Femur (tissue), 1 donor: ENCODE data around the gene GSTO1.

Experiments
- DNase-seq: peaks from one replicate; pipeline ENCODE4 v3.0.0-alpha.2; 2017

The GSTO1 gene

GRCh38 chr10:104251443-104251842 is 3.2 kb upstream of the GSTO1 start:
- no peak for DNase-seq

DNA sequence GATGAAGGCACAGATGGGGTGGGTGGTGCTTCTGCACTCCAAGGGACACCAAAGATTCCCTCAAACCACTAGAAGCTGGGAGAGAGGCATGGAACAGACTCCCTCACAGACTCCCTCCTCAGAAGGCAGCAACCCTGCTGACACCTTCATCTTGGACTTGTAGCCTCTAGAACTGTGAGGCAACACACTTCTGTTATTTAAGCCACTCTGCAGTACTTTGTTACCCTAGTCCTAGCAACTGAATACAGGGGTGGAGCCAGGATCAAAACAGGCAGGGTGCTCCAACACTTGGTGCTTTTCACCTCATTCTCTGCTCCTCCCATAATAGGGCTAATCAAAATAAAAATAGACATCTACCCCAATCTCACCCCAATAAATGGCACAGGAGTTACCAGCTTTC is 2.3 kb upstream of the GSTO1 start:
- no peak for DNase-seq

DNA sequence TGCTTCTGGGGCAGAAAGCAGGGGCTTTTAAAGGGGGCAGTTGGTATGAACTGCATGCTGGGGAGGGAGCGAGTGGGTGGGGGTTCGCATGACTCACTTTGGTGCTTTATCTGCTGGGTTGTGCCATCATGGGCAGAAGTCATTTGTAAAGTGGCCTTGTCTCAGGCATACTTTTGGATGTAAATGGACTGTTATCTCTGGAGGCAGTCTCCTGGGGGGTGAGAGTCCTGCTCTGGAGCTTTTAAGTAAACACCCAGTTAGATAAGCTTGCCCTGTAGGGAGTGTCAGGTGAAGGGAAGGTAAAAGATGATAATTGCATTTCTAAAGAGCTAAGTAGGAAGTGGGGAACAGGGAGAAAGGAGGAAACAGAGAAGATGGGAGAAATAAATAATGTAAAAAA is 1.6 kb upstream of the GSTO1 start:
- DNase-seq, result no peak

DNA sequence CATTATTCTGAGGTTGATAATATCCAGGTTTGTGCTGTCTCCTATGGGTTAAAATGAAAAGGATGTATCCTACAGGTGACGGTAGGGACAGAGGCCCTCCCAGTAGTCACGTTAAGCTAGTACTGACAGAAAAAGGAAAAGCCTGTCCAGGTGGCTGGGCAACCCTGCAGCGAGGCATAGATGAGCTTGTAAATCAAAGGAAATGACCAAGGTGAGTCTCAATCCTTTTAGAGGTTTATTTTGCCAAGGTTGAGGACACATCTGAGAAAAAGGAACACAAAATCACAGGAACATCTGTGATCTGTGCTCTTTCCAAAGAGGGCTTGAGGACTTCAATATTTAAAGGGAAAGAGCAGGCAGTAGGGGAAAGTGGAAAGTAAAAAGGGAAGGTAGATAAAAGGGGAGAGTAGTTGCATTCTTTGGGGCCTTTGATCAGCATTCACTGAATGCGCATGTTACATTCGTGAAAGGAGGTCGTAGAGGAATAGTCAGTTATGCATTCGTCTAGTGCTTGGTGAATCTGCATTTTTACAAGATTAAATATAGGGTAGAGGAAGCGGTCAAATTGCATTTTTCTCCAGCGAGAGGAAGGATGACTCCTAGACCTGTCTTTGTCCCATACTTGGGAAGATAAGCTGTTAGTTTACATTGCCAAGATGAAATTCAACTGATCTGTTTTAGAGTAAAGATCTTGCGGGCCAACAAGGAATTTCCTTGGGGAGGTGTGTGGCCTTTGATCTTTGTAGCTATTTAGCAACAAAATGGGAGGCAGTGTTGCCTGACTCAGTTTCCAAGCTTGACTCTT is 884 bp upstream of the GSTO1 start:
- no peak for DNase-seq

GRCh38 chr10:104255311-104255981 is 754 bp downstream of the GSTO1 start:
- DNase-seq, result peak; percentile 34

DNA sequence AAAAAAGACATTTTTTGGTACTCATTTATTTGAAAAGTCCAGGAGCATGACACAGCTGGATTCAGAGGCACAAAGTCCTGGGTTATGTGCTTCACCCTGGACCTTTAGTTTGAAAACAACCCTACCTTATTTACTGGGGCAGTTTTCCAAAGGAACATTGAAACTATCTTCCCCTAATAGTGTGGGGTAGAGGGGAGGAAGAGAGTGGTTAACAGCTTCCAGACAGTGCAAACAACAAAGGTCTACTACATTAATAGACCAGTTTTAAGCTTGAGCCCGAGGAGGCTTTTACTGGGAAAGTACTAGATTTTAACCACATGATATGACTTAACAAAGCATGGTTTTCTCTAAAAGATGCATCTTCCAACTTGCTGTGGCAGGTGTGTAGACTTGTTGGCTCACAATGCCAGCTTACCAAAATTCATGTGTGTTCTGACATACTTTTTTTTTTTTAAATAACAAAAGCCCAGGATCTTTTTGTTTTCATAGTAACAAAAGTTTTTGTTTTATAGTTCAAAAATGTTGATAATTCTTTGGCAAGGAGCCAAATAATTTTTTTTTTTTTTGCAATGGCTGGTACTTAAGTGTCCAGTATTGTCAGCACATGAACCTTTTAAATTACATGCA is 1.8 kb downstream of the GSTO1 start:
- no peak for DNase-seq

DNA sequence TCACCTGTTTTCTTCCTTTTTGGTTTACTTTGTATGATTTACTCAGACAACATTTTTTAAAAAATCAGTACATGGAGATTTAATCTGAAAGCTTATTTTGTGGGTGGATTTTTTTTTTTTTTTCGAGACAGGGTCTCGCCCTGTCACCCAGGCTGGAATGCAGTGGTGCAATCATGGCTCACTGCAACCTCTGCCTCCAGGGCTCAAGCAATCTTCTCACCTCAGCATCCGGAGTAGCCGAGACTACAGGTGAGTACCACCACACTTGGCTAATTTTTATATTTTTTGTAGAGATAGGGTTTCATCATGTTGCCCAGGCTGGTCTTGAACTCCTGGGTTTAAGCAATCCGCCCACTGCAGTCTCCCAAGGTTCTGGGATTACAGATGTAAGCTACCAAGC is 2.5 kb downstream of the GSTO1 start:
- DNase-seq, result no peak

DNA sequence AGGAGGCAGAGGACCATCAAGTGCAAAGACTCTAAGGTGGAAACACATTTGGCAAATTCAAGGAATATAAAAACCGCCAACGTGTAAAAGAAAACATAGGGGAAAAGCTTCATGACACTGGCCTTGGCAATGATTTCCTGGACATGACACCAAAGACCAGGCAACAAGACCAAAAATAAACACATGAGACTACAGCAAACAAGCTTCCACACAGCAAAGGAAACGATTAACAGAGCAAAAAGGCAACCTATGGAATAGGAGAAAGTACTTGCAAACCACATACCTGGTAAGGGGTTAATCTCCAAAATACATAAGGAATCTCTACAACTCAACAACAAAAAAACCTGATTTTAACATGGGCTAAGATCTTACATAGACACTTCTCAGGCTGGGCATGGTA is 3.5 kb downstream of the GSTO1 start:
- DNase-seq, result no peak

DNA sequence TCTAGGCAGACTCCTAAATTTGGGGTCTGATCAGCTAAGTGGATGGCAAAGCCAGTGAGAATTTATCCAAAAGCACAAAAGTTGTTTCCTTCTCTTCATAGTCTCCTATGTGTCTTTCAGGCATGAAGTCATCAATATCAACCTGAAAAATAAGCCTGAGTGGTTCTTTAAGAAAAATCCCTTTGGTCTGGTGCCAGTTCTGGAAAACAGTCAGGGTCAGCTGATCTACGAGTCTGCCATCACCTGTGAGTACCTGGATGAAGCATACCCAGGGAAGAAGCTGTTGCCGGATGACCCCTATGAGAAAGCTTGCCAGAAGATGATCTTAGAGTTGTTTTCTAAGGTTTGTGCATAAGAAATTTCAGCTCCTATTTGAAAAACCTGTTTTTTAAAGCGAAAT is 4.8 kb downstream of the GSTO1 start:
- DNase-seq, result no peak

DNA sequence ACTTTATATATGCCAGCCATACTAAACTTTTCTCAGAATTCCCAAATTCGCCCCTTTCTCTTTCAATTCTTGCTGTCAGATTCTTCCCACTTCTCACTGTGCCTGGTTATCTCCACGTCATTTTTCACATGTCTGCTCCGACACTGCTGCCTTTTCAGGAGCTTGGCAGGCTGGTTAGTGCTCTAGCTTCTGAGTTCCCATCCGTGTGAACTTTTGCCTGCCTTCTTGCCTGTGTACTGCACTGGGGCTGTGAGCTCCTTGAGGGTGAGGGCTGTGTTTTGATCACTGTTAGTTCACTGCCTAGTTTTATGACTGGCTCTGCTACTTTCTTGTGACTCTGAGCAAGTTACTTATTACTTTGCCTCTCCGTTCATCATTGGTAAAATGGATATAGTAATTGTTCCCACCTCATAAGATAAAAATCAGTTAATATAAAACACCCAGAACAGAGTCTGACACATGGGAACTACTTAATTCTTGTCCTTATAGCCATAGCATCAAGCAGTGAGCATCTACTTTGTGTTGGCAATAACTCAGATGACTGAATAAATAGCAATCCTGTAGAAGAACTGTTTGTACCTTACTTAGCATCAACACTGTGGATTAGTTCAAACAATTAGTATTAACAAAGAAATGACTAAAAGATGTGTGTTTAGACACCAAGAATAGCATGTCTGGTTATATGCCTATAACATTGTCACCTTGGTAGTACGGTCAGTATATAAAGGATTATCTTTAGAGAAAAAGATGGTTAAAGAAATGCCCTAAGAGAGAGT is 5.5 kb downstream of the GSTO1 start:
- DNase-seq, result no peak

DNA sequence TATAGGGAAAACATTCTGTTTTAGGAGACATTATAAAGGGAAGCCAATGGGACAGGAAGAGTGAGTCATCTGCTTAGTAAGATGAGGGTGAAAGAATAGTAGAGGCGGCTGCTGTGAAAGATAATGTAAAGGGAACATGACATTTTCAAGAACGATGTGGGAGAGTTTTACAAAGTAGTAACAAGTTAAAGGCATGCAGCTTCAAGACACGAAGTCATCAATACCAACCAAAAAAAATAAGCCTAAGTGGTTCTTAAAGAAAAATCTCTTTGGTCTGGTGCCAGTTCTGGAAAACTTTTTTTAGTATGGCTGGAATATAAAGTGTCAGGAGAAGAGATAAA is 6.1 kb downstream of the GSTO1 start:
- no peak for DNase-seq

GRCh38 chr10:104262055-104262454 is 7.4 kb downstream of the GSTO1 start:
- no peak for DNase-seq

DNA sequence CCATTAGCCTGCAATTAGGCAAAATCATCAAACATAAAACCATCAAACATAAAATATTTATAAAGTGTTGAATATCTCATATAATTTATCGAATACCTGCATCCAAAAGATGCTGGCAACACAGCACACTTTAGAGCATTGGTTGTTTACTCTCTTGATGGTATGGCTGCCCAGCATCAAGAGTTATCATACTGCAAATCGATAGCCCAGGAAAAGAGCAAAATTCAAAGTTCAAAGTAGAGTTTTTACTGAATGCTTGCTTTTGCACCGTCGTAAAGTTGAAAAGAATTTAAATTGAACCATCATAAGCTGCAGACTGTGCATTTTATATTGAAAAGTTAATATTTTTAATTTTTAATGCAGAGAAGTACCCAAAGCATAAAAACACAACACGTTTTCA is 10.1 kb downstream of the GSTO1 start:
- no peak for DNase-seq

DNA sequence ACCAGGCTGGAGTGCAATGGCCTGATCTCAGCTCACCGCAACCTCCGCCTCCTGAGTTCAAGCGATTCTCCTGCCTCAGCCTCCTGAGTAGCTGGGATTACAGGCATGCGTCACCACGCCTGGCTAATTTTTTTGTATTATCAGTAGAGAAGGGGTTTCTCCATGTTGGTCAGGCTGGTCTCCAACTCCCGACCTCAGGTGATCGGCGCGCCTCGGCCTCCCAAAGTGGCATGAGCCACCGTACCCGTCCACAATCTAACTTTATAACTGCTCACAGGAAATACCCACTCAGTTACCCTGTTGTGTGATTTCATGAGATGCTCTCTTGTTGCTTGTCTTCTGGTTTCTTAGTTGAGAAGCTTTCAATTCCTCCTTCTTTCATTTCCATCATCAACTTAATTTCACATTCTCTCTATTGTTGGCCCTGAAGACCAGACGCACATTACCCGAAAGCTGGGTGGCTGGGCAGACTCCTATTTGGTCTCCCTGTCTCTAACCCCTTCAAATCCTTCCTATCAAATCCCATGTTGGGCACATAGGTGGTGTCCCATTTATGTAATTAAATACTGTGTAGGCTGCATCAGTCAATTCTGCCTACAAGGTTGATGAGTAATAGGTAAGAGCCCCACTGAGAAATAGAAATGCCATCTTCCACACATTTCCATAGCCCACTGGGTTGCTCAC is 13.2 kb downstream of the GSTO1 start:
- no peak for DNase-seq

- DNase-seq, result no peak
Observed at GRCh38 chr10:104268405-104268712, 13.7 kb downstream of the GSTO1 start.

- peak; percentile 100 for DNase-seq
Observed at GRCh38 chr10:104268713-104269645, 14.3 kb downstream of the GSTO1 start, which contains the start of gene GSTO2. Gene GSTO2 (plus strand): TSS chr10:104269184. CDS start chr10:104274916, 5,732 bp downstream.

DNA sequence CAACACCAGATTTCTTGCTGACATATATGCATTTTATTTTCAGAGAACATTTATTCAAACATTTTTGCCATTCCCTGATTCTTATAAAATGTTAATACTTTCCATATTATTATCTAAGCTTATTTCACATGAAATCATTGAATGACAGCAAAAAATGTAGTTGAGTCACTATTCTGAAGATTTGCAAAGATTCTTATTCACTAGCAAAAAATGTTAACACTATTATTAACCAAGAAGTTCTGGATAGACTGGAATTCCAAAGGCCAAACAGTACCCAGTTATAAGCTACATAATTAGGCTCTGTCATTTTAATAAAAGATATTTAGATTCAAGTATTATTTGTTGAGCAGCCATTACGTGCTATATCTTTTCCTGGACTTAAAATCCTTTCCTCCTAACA is 18.6 kb downstream of the GSTO1 start:
- no peak for DNase-seq

DNA sequence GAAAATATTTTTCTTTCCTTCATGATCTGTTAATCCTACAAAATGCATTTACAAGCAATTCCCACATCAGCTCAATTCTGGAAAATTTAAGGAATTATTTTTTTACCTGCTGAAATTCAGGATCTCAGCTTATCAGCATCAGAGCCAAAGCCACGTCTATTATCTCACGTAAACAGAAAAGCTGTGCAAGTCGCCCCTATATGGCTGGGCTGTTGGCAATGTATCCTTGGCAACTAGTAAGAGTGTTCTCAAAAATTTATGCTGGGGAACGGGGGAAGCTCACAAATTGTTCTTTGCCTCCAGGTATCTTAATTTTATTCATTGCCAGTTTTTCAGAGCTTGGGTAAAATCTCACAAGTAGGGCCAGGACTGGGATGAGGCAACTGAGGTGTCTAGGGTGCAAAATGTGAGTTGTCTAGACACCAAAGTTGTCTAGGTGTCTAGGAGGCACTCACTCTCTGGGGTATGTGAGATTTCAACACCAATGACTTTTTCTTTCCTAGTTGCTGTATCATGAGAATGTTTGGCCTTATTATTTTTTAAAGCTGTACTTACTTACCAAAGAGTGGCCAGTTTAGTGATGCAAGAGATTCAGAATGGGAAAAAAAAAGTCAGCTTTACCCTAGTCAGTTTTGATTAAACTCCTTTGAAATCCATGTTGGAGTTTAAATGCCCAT is 19.3 kb downstream of the GSTO1 start:
- DNase-seq, result no peak

DNA sequence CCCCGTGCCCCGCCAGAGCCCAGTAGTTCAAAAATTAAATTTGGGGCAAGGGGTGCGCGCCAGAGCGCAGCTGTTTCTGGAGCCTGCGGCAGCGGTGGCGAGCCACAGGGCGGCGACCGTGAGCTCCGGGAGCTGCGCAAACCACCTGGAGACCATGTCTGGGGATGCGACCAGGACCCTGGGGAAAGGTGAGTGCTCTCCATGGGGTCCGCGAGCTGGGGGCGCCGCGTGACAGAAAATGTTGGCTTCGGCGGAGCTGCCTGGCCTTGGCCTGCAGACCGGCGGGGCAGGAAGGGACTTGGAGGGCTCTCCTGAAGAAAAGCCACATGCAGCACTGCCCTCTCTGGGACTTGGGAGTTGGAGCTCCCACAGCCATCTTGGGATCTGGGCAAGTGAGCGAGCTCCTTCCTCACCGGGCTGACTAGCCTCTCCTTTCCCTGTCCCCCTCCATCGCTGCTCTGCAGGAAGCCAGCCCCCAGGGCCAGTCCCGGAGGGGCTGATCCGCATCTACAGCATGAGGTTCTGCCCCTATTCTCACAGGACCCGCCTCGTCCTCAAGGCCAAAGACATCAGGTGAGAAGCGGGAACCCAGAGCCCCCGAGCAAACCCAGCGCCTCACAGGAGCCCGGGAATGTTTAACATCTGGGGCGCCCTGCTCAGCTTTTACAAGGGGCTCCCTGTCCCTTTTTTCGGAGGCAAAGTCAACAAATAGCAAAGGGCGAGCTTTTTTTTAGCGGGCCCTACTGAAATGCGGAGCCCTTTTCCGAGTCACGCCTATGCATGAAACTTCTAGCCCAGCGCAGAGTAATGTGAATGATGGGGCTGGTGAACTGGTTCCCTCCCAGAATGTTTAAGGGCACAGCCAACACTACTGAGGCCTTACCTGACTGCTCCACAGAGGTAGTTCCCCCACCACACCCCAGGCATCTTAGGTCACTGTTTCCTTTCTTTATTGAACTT is 20.4 kb downstream of the GSTO1 start:
- DNase-seq, result peak; percentile 31

GRCh38 chr10:104276192-104276591 is 21.5 kb downstream of the GSTO1 start:
- no peak for DNase-seq
